Measurements from ENCODE around the gene NAA16. TPM values are rescaled to one million over a fixed set of nuclear protein-coding genes. Genes with fewer than 3 reads are reported as not detected.

Gene NAA16
- total and polyA plus RNA-seq, 2 of the 4 experiments (the other 2 are of a cell fraction) = 6.6 to 8.8 TPM

DNA sequence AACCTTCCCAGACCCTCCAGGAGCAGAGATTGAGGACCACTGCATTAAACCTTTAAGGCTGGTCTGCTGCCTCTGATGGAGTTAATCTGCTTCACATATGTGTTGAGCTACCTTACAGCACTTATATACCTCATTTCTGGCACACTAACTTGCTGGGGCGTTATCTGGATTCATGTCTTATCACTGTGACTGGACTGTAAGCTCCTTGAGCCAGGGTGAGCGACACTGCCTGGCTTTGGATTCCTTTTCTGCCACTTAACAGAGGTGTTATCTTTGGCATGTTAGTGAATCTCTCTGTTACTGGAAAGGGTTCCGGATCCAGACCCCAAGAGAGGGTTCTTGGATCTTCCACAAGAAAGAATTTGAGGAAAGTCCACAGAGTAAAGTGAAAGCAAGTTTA lies 76.5 kb downstream of the NAA16 start:
- no peak for ATAC-seq (ENCODE audit: low read depth)
- H2AK5ac ChIP-seq (ENCODE audit: low read depth, low read length) = no peak overlapping the region
- no peak overlapping the region for H3K18ac ChIP-seq (ENCODE audit: low read depth, low read length)
- no peak overlapping the region for H4K8ac ChIP-seq (ENCODE audit: low read depth in 2 of 2, low read length in 2 of 2)
- H3K9ac ChIP-seq (ENCODE audit: low read depth, low read length) = no peak overlapping the region
- H2BK20ac ChIP-seq (ENCODE audit: low read depth, low read length) = no peak overlapping the region
- no peaks in the 10 kb centered on the region for H3K79me1 ChIP-seq (ENCODE audit: low read depth in 1 of 2, low read length in 2 of 2)
- in situ Hi-C loops (cut with MboI; ENCODE audit: low sequenced_read_pairs) (loop anchor here (10.0 kb wide), 2 partner anchors 267 to 727 kb away; no protein-coding TSS in a partner anchor), intact Hi-C loops (cut with micrococcal nuclease) (no loop called here), dilution Hi-C loops (cut with HindIII; ENCODE audit: low sequenced_read_pairs, unreplicated experiment) (no loop called here)
- H2AK9ac ChIP-seq (replicated peaks; ENCODE audit: low read depth, low read length, poor library complexity) = no peak overlapping the region
- no peaks in the 10 kb centered on the region for H3K36me3 ChIP-seq (ENCODE audit: control insufficient read depth, insufficient read depth, low read length)
- H3K4ac ChIP-seq (ENCODE audit: low read depth, low read length) = no peak overlapping the region
- BruUV-seq (replicated peaks) = no TSS peak
- H3K4me3 ChIP-seq (ENCODE audit: insufficient read depth, low read depth, low read length) = no peak overlapping the region
- H2AFZ ChIP-seq (replicated peaks; ENCODE audit: low read length, poor library complexity) = no peak overlapping the region
- DNase-seq = no peak
- no peaks in the 10 kb centered on the region for H3K9me3 ChIP-seq (ENCODE audit: control insufficient read depth, insufficient read depth, low read length)
- H2BK5ac ChIP-seq (ENCODE audit: low read depth, low read length, poor library complexity, severe bottlenecking) = no peak overlapping the region
- no peak overlapping the region for H2BK120ac ChIP-seq (ENCODE audit: low read depth, low read length)
- peaks cover 2% of the 10 kb centered on the region; the same call in 1 of the 2 replicates for H3K9me1 ChIP-seq (ENCODE audit: insufficient read depth, low read length)
- no peak overlapping the region for H3K23ac ChIP-seq (ENCODE audit: low read depth, low read length)
- WGBS, 2 experiments (ENCODE audit: extremely low coverage in 2 of 2, insufficient read length in 1 of 2) = 57% methylated on average over 1 of the region's 3 CpGs; no CpG with 5 or more reads in 1 of the 2 experiments
- ChIA-PET POLR2A (ENCODE audit: unreplicated experiment) (no interaction called here), CTCF (interaction anchor here (0.6 to 0.7 kb wide), 2 partner anchors 15 to 270 kb away, joined by 3 read pairs; no protein-coding TSS in a partner anchor)
- H3K14ac ChIP-seq (replicated peaks; ENCODE audit: low read depth, low read length) = no peak overlapping the region
- H2BK15ac ChIP-seq (ENCODE audit: low read depth, low read length) = no peak overlapping the region
- no peaks in the 10 kb centered on the region for H4K20me1 ChIP-seq (ENCODE audit: insufficient read depth, low read length)
- no peak overlapping the region for H3K56ac ChIP-seq (ENCODE audit: extremely low read depth, insufficient read depth, low read length)
- TF ChIP-seq RFX5 (IDR thresholded peaks at IDR 0.05; ENCODE audit: low read depth, low read length) (no peak), MAZ (IDR thresholded peaks at IDR 0.05; ENCODE audit: borderline replicate concordance, low read depth, low read length) (no peak), POLR2A (IDR thresholded peaks at IDR 0.05; ENCODE audit: low read depth, low read length) (no peak), NFE2L2 (IDR thresholded peaks at IDR 0.05; ENCODE audit: low read depth, low read length) (no peak), SMC3 (IDR thresholded peaks at IDR 0.05; ENCODE audit: low read depth, low read length) (no peak), MXI1 (IDR thresholded peaks at IDR 0.05; ENCODE audit: borderline replicate concordance, low read depth, low read length) (no peak), CEBPB (IDR thresholded peaks at IDR 0.05; ENCODE audit: low read depth, low read length) (no peak), RCOR1 (IDR thresholded peaks at IDR 0.05; ENCODE audit: insufficient replicate concordance, low read length) (no peak), BHLHE40 (IDR thresholded peaks at IDR 0.05; ENCODE audit: low read depth, low read length) (no peak), RAD21 (IDR thresholded peaks at IDR 0.05; ENCODE audit: low read length) (no peak), MAFK (IDR thresholded peaks at IDR 0.05; ENCODE audit: low read depth, low read length) (no peak), CHD1 (IDR thresholded peaks at IDR 0.05; ENCODE audit: low read depth, low read length) (no peak), FOS (IDR thresholded peaks at IDR 0.05; ENCODE audit: low read depth, low read length) (no peak)
- TF ChIP-seq, protein P1, sequence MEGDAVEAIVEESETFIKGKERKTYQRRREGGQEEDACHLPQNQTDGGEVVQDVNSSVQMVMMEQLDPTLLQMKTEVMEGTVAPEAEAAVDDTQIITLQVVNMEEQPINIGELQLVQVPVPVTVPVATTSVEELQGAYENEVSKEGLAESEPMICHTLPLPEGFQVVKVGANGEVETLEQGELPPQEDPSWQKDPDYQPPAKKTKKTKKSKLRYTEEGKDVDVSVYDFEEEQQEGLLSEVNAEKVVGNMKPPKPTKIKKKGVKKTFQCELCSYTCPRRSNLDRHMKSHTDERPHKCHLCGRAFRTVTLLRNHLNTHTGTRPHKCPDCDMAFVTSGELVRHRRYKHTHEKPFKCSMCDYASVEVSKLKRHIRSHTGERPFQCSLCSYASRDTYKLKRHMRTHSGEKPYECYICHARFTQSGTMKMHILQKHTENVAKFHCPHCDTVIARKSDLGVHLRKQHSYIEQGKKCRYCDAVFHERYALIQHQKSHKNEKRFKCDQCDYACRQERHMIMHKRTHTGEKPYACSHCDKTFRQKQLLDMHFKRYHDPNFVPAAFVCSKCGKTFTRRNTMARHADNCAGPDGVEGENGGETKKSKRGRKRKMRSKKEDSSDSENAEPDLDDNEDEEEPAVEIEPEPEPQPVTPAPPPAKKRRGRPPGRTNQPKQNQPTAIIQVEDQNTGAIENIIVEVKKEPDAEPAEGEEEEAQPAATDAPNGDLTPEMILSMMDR (conservative IDR thresholded peaks at IDR 0.05; ENCODE audit: low read depth, low read length) = no peak
- TF ChIP-seq, protein P2, sequence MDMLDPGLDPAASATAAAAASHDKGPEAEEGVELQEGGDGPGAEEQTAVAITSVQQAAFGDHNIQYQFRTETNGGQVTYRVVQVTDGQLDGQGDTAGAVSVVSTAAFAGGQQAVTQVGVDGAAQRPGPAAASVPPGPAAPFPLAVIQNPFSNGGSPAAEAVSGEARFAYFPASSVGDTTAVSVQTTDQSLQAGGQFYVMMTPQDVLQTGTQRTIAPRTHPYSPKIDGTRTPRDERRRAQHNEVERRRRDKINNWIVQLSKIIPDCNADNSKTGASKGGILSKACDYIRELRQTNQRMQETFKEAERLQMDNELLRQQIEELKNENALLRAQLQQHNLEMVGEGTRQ (IDR thresholded peaks at IDR 0.05; ENCODE audit: low read depth, low read length) = no peak
- TF ChIP-seq, protein P3, sequence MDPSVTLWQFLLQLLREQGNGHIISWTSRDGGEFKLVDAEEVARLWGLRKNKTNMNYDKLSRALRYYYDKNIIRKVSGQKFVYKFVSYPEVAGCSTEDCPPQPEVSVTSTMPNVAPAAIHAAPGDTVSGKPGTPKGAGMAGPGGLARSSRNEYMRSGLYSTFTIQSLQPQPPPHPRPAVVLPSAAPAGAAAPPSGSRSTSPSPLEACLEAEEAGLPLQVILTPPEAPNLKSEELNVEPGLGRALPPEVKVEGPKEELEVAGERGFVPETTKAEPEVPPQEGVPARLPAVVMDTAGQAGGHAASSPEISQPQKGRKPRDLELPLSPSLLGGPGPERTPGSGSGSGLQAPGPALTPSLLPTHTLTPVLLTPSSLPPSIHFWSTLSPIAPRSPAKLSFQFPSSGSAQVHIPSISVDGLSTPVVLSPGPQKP (IDR thresholded peaks at IDR 0.05; ENCODE audit: borderline replicate concordance, low read depth, low read length) = no peak
- H4K5ac ChIP-seq (ENCODE audit: low read depth, low read length) = no peak overlapping the region
- H4K91ac ChIP-seq (ENCODE audit: insufficient read depth, low read depth, low read length) = no peak overlapping the region
- H3K27ac ChIP-seq (ENCODE audit: insufficient read depth, low read length) = no peak overlapping the region
- no peaks in the 10 kb centered on the region; the same call in 1 of the 2 replicates for H3K27me3 ChIP-seq (ENCODE audit: control insufficient read depth, insufficient read depth, low read length)
- H3K4me2 ChIP-seq (ENCODE audit: low read depth, low read length) = no peak overlapping the region
- H3K4me1 ChIP-seq (ENCODE audit: control insufficient read depth, insufficient read depth, low read length) = peaks cover 3% of the 10 kb centered on the region; the same call in 1 of the 2 replicates

All from IMR-90 (cell line).